22Rv1 (cell line): ENCODE measurements around the gene ARHGAP26.

Source experiments
- ZFX ChIP-seq: fragments of 450-650 bp; IDR thresholded peaks from 2 replicates; pipeline ENCODE4 v1.6.1; 2017; ENCODE audit warnings: antibody characterized with exemption, borderline replicate concordance
- TF ChIP-seq, protein P1 (sequence below): fragments of 450-650 bp; IDR thresholded peaks from 2 replicates; pipeline ENCODE4 v1.5.1; 2017; ENCODE audit warnings: mild to moderate bottlenecking

DNA sequence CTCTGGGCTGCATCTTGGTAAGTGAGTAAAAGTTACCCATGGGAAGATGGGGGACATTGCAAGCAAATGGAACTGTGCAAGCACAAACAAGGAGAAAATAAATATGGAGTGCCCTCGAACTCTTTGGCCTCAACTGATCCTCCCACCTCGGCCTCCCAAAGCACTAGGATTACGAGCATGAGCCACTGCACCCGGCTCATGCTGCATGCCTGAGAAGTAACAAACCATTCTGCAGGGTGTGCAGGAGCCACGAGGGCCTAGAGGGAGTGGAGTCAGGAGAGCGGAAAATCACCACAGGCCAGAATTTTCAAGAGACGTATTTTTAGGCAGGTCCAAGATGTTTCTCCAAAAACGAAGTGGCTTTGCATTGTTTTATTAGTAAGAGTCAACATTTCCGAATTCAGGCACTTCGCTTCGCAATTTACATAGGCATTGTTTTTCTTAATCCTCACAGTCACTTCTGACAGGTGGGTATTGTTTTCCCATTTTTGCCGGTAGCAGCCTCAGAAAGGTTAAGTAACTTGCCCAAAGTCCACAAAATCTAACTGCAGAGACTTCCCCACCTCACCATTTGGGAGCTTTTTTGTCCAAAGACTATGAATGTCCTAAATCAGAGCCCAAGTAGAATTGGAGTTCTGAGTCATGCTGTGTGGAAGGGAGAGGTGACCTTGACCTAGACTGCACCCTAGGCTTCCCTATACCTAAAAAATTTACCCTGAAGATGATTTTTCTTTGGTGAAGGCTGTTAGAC, 403.1 kb downstream of the ARHGAP26 start:
- TF ChIP-seq, protein P1, sequence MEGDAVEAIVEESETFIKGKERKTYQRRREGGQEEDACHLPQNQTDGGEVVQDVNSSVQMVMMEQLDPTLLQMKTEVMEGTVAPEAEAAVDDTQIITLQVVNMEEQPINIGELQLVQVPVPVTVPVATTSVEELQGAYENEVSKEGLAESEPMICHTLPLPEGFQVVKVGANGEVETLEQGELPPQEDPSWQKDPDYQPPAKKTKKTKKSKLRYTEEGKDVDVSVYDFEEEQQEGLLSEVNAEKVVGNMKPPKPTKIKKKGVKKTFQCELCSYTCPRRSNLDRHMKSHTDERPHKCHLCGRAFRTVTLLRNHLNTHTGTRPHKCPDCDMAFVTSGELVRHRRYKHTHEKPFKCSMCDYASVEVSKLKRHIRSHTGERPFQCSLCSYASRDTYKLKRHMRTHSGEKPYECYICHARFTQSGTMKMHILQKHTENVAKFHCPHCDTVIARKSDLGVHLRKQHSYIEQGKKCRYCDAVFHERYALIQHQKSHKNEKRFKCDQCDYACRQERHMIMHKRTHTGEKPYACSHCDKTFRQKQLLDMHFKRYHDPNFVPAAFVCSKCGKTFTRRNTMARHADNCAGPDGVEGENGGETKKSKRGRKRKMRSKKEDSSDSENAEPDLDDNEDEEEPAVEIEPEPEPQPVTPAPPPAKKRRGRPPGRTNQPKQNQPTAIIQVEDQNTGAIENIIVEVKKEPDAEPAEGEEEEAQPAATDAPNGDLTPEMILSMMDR, result no peak
- no peak for TF ChIP-seq ZFX
